Stimulated activated CD4-positive, alpha-beta T cell treated with anti-CD3 and anti-CD28 coated beads, Interleukin-1b, Interleukin-23, amount 100 ng/mL, for 4 hours (primary cell): ENCODE measurements around the gene UQCRFS1.
"Not testable (repeated sequence)": the region's sequence is repeated elsewhere in the genome, so short reads cannot be mapped to it uniquely, and the experiment has no call there.

ENCODE experiments used
- DNase-seq, 2 donors: peaks; one replicate each; pipeline ENCODE4 v3.0.0-alpha.2; 2020; ENCODE audit warnings: low read depth in 2 of 2

The UQCRFS1 gene

DNA sequence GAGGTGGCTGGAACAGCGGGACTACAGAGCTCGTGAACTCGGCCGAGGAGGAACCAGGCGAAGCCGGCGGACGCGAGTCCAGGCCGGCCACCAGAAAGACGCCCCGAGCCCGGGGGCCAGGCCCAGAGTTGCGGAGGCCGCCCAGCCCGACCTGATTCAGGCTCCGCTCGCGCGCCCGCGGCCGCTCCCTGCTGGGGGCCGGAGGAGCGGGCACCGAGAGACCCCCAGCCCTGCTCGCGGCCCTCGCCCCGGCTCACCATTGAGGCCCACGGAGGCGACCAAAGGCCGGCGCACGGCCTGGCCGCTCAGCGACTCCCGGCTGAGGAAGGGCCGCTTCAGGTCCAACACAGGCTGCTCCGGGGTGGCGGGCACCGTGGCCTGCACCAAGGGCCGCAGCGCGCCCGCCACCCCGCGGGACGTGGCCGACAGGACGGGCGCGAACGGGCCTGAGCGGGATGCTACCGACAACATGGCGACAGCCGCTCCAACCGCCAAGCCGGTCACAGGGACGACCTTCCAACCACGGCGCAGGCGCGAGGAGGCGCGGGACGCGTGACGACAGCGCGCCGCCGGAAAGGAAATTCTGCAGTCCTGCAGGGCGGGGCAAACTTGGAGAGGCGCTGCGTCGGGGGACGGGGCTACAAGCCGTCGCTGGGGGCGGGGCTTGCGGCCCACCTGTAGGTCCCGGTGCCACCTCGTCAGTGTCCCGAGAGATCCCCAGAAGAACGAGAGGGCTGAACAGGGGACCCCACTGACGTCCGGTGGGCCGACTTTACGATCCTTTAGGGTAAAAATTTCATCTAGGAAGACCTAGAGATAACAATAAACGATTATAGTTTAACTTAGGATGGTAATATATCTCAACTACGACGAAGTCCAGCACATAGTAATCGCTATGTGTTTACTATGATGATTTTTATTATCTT is at the start of gene UQCRFS1:
TSS of gene UQCRFS1 (minus strand) at position 504 of the 926 bp plus-strand sequence. CDS start at position 471, 33 bp downstream.
- peak; percentile 93 to 96 for DNase-seq

DNA sequence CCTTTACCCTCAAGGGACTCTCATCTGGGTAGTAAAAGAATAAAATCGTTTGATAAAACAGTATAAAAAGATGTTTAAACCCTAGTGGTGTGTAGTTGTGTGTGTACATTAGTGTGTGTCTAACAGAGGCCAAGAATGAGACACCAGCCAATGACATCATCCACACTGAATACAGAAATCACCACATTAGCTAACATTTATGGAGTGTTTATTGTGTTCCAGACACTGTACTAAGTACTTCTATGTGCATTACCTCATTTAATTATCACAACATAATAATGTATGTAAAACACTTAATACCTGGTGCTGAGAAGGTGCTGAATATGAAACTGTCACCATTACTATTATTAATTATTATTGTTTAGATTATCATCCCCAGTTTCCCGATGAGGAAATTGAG is 49.1 kb upstream of the UQCRFS1 start:
- DNase-seq: no peak

- no peak for DNase-seq
Measured at GRCh38 chr19:29260477-29261317, 47.7 kb upstream of the UQCRFS1 start.

DNA sequence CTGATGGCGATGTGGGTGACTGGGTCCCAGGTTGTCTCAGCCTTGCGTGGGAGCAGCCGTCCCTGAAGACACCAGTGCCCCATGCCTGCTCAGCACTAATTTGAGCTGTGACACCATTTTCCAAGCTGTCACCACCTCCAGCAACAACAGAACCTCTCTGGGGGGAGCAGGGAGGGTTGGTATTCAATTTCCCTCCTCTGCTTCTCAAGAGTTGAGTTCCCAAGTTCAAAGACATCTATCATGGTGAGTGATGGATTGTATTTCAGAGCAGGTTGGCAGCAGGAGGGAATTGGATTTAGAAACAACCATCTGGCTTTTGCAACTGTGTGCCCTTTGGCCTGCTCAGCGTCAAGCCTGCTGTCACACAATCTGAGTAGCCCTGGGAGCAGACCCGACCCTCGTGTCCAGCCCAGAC is 46.9 kb upstream of the UQCRFS1 start:
- DNase-seq: no peak

DNA sequence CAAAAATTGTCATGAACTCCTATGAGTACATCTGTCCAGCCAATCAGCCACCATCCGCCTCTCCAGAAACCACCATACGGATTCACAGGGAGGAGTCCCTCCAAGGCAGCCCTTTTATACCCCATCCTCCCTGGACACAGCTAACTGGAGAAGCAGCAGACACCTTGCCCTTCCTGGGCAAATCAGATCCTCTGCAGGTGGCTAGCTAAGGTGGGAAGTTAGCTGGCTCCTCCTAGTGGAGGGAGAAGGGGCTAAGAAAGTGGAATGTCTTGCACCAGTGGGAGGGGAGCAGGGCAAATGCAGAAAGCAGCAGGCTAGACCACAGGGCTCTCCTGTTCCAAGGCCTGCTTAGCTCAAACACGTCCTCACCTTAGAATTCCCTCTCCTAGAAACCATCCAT is 46.2 kb upstream of the UQCRFS1 start:
- no peak for DNase-seq

DNA sequence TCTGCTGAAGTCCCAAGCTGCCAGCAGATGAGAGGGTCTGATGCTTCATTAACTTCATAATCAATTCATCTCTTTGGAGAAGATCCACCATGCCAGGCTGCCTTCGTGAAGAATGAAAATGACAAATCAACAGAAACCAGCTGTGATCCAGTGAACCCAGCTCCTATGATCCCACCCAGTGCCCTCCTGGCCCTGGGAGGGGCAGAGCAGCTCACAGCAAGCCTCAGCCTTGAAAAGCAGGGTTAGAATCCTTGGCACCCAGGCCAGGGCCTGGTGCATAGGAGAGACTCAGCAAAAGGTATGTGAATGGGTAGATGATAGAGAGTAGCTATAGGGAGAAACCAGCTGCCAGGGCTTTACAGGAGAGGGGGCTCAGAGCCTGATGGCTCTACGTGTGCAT is 43.6 kb upstream of the UQCRFS1 start:
- no peak for DNase-seq

- DNase-seq: no peak
Measured at GRCh38 chr19:29255912-29256311, 43.0 kb upstream of the UQCRFS1 start.

DNA sequence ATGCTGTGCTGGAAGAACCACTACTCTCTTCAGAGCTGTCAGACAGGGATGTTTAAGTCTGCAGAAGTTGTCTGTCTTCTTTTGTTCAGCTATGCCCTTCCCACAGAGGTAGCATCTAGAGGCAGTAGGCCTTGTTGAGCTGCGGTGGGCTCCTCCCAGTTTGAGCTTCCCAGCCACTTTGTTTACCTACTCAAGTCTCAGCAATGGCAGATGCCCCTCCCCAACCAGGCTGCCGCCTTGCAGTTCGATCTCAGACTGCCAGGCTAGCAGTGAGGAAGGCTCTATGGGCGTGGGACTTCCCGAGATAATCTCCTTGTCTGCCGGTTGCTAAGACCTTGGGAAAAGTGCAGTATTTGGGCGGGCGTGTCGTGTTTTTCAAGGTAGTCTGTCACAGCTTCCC is 42.1 kb upstream of the UQCRFS1 start:
- no peak for DNase-seq

GRCh38 chr19:29249798-29250197 is 36.8 kb upstream of the UQCRFS1 start:
- not testable (repeated sequence) for DNase-seq

DNA sequence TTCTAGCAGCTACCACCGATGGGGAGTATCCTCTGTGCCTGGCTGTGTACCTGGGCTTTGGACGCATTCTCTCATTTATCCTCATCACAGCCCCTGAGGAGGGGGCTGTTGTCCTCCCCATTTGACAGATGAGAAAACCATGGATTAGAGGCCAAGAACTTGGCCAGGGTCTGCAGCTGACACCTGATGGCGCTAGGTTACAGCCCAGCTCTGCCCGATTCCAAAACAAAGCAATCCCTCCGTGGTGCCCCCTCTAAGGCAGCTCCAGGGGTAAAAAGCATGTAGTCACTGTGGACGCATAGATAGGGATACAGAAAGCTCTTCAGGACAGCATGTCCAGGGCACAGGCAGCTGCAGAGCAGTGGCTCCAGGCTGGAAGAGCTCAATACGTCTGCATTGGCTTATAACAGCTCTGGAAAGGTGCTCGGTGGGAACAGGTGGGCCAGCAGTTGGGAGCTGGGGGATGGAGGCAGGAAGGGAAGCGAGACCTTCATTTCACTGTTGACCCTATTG is 35.4 kb upstream of the UQCRFS1 start:
- no peak for DNase-seq

DNA sequence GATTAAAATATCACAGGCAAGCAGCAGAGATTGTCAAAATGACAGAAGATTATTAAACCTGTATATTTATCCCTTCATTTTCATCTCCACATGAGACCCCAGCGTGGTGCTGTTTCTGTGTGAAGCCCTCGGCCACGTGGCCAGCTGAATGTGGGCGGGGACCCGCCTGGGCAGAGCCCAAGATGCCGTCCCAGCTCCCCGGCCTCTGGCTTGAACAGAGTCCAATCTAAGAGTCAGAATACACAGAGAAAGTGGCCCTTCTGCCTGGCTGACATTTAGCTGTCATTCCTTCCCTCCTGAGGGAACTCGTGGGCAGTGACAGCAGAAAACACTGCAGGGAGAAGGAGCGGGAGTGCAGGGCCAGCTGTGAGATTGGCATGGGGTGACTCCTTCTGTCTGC is 34.9 kb upstream of the UQCRFS1 start:
- DNase-seq: no peak

GRCh38 chr19:29247471-29247870 is 34.5 kb upstream of the UQCRFS1 start:
- no peak for DNase-seq

GRCh38 chr19:29247051-29247450 is 34.1 kb upstream of the UQCRFS1 start:
- DNase-seq: no peak

DNA sequence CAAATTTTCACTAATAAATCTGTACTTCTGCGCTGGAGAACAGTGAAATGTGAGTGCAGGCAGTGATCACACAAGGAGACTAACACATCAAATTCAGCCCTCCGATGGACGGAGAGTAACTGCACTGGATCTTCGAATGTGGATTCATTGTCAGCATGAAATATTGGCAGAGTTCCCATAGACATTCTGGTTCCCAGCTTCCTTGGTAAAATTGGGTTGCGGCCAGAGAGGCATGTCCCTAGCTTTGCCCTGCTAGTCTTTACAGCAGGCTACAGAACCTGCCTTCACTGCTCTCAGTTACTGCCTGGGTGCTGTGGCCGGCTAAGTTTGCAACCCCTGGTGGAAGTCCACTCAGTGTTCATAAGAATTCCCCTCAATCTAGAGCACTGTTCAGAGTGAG is 32.3 kb upstream of the UQCRFS1 start:
- no peak for DNase-seq

DNA sequence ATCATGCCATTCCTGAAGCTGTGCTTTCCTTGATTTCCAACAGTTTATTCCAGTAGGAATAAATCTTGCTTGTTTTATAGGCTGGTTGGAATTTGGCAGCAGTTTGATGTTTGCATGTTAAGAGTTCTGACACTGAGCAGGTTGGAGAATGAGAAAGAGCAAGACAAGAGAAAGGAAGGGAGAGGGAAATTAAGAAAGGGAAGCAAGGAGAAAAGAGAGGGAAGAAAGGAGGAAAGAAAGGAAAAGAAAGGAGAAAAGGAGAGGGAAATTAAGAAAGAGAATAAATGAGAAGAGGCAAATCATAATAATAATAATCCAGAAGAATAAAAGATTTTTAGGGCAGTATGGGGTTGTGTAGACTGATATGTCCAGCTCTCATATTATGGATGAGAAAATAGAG is 28.4 kb upstream of the UQCRFS1 start:
- DNase-seq: no peak

- no peak for DNase-seq
Measured at GRCh38 chr19:29239213-29239776, 26.3 kb upstream of the UQCRFS1 start.

- no peak for DNase-seq
Measured at GRCh38 chr19:29233591-29233990, 20.6 kb upstream of the UQCRFS1 start.

GRCh38 chr19:29232315-29232852 is 19.4 kb upstream of the UQCRFS1 start:
- no peak for DNase-seq

- not testable (repeated sequence) for DNase-seq
Measured at GRCh38 chr19:29231306-29231705, 18.4 kb upstream of the UQCRFS1 start.

DNA sequence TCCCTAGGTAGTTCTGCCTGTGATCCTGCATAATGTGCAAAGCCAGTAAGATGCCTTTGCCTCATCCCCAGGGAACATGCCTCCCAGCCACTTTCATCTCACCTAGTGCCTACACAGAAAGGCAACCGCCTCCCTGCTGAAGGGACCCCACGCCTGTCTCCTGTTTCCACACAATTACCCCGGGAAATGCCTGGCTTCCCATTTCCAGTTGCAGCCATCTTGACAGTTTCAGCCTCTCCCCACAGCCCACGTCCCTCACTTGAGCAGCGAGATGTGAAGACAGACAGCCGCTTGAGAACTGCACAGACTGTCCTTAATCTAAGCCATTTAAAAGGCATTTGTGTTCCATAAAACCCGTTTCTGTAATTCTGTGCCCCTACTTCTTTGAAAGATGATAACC is 4.7 kb upstream of the UQCRFS1 start:
- no peak for DNase-seq

- DNase-seq: no peak
Measured at GRCh38 chr19:29216021-29216420, 3.1 kb upstream of the UQCRFS1 start.

- no peak for DNase-seq
Measured at GRCh38 chr19:29215322-29215845, 2.4 kb upstream of the UQCRFS1 start.
